Activated effector memory CD4-positive, alpha-beta T cell treated with Interleukin-2 at 50 U/mL for 16 hours (primary cell): ENCODE results near the gene FGB.

Experiments used
- DNase-seq: peaks from one replicate; pipeline ENCODE4 v3.0.0-alpha.2; 2020

The FGB gene

DNA sequence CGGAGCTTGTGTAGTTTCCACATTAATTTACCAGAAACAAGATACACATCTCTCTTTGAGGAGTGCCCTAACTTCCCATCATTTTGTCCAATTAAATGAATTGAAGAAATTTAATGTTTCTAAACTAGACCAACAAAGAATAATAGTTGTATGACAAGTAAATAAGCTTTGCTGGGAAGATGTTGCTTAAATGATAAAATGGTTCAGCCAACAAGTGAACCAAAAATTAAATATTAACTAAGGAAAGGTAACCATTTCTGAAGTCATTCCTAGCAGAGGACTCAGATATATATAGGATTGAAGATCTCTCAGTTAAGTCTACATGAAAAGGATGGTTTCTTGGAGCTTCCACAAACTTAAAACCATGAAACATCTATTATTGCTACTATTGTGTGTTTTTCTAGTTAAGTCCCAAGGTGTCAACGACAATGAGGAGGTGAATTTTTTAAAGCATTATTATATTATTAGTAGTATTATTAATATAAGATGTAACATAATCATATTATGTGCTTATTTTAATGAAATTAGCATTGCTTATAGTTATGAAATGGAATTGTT is at the start of gene FGB:
FGB (plus strand) TSS at position 315 of the 558 bp plus-strand sequence; CDS start at position 323, 8 bp downstream.
- DNase-seq = no peak

DNA sequence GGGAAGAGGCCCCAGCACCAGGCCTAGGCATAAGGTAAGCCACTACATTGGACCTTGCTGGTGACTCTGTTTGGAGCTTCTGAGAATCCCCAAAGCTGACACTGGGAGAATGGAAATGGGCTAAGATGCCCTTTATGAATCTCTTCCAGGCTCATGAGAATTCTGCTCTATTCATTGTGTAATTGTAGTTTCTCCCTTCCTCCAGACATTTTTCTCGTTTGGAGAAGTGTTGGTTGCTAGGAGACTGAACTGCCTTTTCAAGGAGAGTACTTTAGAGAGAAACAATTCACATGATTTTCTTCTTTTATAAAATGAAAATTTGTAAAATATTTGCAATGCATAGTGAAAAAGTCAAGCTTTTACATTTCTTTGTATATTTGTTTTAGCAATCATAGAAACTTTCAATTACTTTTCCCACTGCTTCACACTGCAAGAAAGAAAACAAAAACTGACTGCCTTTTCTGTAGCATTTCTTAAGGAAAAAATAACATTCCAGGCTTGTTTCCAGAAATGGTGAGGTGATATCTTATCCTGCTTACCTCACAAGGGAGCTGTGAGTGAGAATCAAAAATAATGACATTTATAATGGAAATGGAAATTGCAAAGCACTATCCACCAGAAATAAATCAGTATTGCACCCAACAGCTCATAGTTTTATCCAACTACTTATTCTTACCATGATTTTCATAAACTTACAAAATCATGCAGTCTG is 46.3 kb upstream of the FGB start:
- DNase-seq = no peak

DNA sequence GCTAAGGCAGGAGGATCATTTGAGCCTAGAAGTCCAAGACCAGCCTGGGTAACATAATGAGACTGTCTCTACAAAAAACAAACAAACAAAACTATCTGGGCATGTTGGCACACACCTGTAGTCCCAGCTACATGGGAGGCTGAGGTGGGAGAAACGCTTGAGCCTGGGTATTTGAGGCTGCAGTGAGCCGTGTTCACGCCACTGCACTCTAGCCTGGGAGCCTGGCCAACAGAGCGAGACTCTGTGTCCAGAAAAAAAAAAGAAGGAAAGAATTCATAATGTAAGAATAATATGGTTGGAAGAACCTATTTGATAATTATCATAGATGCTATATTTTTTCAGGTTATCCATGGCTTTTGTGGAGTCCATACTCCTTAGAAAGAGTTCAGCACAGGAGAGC is 45.2 kb upstream of the FGB start:
- no peak for DNase-seq

DNA sequence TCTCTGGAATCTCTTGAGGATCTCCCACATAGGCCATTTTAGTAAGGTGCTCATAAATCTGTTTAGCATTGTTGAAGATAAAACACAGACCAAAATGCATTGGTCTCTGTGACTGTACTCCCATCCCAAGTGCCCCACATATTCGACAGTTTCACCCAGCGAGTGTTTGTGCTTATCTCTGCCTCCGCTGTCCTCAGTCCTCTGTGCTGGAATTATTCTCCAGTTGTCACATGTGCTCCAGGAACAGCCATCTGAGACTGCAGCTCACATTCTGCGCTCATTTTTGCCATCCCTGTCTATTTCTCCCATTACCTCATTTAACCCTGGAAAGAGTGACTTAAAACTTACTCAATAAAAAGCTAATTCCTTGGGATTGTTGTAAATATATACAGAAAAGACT is 43.6 kb upstream of the FGB start:
- no peak for DNase-seq

DNA sequence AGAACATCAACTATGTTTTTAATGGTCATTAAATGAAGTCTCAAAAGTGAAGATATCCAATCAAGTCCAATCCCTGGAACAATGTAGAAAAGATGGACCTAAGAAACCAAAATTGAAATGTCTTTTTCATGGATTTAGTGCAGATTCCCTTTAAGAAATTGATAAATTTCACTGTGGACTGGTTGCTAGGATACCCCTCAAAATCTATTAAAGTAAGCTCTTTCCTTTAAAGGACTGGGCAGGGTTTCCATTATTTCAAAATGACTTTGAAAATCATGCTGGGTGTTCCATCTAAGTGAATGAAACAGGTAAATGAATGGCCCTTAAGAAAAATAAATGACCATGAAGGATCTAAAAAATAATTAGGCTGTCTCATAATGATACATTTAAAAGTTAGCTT is 41.2 kb upstream of the FGB start:
- no peak for DNase-seq

DNA sequence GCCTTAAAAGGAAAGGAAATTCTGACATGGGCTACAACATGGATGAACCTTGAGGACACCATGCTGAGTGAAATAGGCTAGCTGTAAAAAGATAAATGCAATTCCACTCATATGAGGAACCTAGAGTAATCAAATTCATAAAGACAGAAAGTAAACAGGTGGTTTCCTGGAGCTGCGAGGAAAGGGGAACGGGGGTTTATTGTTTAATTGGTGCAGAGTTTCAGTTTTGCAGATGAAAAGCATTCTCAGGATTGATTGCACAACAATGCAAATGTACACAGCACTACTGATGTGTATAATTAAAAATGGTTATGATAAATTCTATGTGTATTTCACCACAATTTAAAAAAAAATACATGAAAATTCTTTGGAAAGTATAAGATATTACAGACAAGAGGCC is 36.7 kb upstream of the FGB start:
- DNase-seq = no peak

DNA sequence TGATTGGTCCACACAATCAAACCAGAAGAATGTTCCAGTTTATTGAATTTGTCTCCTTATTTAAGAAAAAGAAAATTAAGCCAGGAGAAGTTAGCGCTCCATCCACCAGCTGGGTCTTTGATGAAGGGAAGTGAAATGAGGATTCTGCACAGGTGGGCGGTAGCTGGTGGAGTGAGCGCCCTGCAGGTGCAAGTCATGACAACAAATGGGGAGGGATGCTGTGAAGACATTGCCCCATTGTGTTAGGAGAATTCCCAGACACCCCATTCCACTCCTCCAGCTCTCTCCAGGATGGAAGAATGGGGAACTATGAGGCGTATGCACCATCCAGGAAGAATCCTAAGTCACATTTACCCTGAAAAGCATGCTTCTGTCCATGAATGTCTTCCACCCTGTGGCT is 35.5 kb upstream of the FGB start:
- DNase-seq = no peak

DNA sequence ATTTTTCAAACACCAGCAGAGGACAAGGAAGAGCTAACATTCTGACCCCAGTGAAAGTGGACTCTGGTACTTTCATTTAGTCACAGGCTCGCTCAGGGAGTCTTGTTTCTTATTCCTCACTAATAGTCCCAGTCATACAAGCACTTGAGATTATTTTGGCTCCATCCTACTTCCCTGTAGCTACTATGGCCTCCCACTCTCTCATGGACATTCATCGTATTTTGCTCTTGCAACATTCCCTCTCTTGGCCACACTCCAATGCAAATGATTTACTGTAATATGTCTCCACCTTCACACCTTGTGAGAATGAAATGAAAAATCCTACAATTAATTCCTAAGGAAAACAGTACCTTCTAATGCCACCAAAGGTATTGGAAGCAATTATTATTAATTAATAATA is 33.9 kb upstream of the FGB start:
- no peak for DNase-seq

DNA sequence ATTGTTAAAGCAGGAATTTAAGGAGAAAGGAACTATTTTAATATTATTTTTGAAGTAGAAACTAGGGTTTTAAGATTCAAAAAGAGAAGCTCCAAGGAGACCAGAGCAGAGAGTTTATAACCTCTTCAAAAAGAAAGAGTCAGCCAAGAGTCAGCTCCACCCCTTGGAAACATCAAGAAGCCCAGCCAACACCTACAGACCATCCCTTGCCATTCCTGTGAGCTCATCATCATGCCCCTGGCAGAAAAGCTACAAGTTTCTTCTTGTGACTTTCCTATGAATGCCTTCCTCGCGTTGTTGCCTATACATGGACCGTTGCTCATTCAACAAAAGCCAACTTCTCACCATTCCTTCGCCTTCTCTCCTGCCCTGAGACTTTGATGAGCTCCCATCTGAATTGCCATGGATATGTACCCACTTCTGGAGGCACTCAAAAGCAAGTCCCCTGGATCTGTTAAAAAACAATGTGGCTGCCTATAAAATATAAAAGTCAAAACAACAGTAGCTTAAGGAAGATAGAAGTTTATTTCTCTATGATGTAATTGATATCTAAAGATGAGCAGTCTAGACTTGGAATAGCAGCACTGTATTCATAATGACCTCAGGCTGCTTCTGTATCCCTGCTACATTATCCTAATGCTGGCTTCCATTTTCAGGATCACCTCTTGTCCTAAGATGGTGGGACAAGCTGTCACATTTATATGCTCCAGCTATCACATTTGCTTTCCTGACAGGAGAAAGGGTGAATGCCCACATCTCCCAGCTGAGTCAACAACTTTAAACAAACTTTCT is 32.9 kb upstream of the FGB start:
- no peak for DNase-seq

DNA sequence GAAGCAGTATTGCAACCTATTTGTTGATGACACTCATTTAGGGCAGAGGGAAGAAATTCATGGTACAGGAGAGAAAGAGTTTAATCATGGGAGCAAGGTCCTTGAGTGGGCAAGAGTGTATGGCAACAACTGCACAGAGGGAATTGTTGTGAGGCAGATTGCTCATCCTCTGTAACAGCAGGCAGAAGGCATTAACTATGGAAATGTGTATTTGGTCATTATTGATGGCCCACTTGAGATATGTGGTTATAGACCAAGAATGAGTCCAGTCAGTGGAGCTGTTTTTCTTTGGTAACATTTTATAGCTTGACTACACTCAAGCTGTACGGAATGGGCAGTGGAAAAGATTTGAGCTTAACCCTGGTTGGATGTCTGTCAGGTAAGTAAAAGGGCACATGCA is 28.5 kb upstream of the FGB start:
- DNase-seq = no peak

DNA sequence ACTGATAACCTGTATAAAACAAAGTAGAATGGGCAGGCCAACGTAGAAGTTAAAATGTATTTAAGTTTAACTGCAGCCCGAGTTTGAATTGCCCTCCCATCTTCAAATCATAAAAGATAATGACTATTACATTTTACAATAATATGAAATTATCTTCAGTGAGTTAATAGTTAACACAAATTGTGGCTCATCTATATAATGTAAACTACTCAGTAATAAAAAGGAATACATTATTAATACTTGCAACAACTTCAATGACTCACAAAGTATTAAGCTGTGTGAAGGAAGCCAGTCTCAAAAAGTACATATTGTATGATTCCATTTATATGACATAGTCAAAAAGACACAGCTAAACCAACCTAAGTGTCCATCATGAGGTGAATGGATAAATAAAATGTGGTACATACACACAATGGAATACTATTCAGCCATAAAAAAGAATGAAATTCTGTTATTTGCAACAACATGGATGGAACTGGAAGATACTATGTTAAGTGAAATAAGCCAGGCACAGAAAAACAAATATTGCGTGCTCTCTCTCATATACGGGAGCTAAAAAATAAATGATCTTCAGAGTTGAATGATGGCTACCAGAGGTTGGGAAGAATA is 20.4 kb upstream of the FGB start:
- DNase-seq = no peak

DNA sequence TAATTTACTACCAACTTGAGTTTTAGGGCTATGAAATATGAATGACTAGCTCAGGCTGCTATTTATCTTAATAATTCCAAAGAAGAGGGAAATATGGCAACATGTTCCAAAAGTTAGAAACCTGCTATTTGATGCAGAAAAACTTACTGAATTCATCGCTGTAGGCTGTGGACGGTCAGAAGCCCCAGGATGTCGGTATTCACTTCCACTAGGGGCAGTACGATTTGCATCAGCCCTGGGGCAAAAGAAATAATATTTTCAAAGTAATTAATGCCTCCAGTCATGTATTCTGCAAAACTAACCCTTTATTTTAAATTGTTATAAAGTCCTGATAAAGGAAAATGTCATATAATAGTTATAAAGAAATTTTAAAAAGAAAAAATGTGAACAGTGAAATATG is 17.1 kb upstream of the FGB start:
- no peak for DNase-seq

DNA sequence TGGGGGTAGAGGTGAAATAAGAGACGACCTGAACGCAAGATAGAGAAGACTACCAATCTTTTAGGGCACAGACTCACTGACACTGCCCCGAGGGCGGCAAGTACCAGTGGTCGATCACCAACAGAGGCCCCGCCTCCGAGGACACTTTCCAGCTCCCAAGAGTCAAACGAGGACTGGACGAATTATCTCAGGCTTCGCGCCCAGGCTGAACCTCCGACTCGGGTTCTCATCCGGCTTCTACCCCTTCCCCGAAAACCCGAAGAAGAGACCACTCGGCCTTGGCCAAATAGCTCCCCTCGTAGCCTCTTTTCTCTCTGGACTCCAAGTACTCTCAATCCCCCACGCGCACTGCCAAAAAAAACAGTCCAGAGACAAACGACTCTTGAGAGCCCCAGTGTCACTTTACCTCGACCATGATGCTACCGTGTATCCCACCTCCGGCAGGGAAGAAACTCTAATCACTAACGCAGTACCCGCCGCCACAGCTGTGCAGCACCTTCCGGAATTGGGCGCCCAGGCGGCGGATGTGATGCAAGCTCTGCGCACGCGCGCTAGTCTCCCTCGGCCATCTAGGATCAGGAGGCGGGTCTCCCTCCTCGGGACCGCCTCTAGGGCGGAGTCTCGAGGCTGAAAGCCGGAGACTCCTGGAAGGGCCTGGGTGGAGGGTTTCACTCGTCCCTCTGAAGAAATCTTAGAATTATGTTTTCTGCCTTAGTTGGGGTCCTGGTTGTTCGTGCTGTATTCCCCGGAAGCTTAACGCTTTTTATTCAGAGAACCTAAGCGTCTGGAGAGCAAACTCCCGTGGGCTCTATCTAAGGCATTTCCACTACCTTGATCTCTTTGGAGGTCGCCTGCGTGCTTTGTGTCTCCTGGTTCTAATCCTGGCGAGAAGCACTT is 12.7 kb upstream of the FGB start, which contains the start of gene PLRG1:
PLRG1 (minus strand) TSS at position 507 of the 897 bp plus-strand sequence; CDS start at position 415, 92 bp downstream.
- peak; percentile 95 for DNase-seq

DNA sequence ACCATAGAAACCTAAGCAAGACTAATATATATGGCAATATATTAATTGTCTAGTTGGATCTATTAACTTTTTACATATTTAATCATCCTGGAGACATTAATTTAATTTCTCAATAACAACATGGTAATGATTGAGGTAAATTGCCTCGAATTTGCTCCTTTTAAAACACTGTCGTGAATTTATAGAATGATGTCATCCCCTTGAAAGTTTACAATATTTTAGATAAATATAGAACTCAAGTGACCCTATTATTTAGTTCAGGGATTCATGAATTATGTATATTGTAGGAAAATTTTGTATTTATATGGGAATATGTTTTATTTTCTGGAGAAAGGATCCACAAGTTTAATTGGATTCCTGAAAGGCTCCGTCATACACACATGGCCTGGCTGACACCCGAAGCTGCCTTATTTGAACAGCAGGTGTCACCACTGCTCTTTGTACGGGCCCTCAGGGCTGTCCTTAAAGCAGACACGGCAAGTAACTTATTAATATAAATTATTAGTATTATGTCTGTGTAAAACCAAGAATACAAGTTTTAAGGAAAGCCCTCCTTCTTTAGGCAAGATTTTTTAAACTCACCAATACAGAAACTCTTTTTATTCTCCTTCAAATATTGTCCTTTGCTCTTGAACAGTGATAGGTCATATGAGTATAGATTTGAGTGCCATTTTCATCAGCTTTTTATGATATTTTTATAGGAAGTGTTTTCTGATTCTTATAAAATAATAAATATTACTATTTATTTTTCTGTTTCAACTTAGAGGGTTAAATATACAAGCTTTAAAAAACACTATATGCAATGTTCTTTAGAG is 10.7 kb upstream of the FGB start:
- DNase-seq = peak; percentile 48

DNA sequence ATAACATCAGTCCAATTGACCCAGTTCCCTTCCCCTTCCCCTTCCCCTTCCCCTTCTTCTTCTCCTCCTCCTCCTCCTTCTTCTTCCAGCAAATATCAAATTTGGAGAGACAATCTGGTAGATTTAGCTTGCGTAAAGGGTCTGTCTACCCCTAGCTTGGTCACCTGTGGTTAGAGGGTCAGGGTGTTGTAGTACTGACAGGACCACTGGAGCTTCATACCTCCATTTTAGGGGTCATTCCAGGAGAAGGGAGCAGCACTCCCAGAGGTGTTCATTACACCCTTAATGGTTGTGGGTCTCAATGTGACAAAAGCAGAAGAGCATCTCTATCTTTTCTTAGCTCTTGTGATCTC is 3.7 kb upstream of the FGB start:
- no peak for DNase-seq

DNA sequence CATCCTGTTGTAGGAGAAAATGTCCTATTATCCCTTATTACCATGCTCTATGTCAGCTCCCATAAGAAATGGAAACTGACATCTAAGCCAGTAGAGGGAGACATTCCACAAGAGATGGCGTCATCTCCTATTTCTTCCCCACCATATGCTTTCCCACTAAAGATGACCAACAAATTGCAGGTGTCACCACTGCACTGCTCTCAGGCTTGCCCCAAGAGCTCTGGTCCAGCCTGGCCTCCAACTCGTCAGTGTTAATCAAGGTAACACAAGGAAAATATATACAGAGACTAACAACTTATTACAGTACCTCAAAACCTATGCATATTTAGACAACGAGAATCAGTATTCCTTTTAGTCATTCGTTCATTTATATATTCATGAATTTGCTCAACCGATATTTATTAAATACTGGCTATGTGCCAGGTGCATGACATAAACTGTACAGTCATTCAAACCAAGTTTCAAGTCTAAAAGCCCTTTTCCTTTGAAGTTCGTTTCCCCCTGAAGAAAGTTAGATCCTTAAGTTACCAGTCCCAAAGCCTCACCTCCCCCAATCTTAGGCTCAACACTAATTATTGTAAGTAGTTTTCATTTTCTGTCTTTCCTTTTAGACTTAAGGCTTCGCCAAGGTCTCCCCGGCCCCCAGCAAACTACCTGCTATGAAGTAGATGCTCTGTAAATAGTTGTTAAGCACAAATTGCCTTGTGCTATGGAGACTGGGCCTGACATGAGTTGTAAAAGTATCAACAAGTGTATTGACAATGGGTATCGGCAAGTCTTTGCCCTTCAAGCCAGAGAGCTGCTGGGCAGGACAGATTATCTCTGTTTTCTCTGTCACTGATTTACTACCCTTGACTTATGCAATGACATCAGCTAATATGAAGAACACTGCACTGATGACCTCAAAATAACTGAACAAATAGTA is 3.1 kb upstream of the FGB start:
- no peak for DNase-seq

DNA sequence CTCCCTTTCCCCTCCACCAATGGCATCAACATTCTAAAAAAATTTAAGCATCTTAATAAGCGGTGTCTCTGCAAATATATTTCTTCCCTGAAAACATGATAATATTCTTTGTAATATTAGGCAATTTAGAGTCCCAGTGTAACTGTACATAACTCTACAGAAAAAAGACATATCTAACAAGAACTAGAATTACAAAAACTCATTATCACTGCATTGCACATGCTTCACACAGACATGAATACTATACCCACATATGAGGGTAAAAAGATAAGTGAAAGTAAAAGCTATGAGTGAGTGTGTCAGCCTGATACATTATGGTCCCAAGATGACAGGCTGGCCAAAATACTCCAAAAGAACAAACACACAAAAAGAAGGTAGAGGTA is 2.4 kb upstream of the FGB start:
- DNase-seq = no peak

DNA sequence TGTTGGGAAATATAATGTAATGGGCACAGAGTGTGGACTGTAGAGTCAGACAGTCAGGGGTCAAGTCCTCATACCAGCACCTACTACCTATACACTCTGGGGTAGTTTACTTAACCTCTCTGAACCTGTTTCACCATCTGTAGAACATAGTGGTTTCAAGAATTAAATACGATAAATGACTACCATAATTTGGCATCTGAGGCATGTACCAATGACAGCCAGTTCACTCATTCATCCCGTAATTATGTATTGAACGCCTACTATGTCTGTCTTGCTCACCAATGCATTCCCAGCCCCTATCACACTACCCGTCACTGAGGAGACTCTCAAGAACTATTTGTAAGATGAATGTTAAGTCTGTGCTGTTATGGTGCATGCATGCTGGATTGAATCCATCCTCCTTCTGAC is 2.0 kb upstream of the FGB start:
- no peak for DNase-seq

DNA sequence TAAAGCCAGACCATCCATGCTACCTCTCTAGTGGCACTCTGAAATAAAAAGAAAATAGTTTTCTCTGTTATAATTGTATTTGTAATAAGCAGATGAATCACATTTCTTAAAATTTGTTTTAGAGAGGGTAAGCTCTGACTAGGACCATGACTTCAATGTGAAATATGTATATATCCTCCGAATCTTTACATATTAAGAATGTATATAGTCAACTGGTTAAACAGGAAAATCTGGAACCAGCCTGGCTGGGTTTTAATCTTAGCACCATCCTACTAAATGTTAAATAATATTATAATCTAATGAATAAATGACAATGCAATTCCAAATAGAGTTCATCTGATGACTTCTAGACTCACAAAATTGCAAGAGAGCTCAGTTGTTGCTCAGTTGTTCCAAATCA is 1.5 kb downstream of the FGB start:
- DNase-seq = no peak

DNA sequence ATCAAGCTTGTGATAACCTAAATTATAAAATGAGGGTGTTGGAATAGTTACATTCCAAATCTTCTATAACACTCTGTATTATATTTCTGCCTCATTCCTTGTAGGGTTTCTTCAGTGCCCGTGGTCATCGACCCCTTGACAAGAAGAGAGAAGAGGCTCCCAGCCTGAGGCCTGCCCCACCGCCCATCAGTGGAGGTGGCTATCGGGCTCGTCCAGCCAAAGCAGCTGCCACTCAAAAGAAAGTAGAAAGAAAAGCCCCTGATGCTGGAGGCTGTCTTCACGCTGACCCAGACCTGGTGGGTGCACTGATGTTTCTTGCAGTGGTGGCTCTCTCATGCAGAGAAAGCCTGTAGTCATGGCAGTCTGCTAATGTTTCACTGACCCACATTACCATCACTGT is 2.9 kb downstream of the FGB start:
- DNase-seq = no peak
